Uterus (tissue), 2 donors: Measurements from ENCODE around the gene SOX5.

Source experiments
- POLR2A ChIP-seq, 2 donors: fragments of 450-650 bp; IDR thresholded peaks; one replicate each; pipeline ENCODE4 v1.6.1; 2016; ENCODE audit warnings: antibody characterized with exemption in 2 of 2, mild to moderate bottlenecking in 1 of 2, moderate library complexity in 1 of 2
- TF ChIP-seq, protein P1 (sequence below), 4 experiments: fragments of 200-600 bp in 2 of 4; fragments of 450-650 bp in 2 of 4; sonication (generic) in 2 of 4; IDR thresholded peaks; one replicate each; pipeline ENCODE4 v1.5.1; 2016 to 2019; ENCODE audit warnings: antibody characterized with exemption in 4 of 4, mild to moderate bottlenecking in 2 of 4, moderate library complexity in 1 of 4

DNA sequence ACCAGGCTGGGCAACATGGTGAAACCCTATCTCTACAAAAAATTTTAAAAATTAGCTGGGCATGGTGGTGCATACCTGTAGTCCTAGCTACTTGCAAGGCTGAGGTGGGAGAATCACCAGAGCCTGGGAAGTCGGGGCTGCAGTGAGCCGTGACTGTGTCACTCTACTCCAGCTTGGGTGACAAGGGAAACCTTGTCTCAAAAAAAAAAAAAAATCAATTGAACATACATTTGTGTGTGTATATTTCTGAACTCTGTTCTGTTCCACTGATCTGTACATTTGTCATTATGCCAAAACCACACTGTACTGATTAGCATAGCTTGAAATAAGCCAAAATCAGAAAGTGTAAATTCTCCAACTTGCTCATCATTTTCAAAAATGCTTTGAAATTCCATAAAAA is 254.6 kb downstream of the SOX5 start:
- TF ChIP-seq POLR2A (IDR thresholded peaks at IDR 0.05): no peak
- TF ChIP-seq, protein P1, sequence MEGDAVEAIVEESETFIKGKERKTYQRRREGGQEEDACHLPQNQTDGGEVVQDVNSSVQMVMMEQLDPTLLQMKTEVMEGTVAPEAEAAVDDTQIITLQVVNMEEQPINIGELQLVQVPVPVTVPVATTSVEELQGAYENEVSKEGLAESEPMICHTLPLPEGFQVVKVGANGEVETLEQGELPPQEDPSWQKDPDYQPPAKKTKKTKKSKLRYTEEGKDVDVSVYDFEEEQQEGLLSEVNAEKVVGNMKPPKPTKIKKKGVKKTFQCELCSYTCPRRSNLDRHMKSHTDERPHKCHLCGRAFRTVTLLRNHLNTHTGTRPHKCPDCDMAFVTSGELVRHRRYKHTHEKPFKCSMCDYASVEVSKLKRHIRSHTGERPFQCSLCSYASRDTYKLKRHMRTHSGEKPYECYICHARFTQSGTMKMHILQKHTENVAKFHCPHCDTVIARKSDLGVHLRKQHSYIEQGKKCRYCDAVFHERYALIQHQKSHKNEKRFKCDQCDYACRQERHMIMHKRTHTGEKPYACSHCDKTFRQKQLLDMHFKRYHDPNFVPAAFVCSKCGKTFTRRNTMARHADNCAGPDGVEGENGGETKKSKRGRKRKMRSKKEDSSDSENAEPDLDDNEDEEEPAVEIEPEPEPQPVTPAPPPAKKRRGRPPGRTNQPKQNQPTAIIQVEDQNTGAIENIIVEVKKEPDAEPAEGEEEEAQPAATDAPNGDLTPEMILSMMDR (IDR thresholded peaks at IDR 0.05): no peak
